Ramos (cell line): Measurements from ENCODE around the gene APAF1.

Experiments
- in situ Hi-C: fragments of 300-500 bp; cut with MboI; formaldehyde crosslinking; loops from one replicate; pipeline ENCODE4 v1.14.3; 2022; ENCODE audit warnings: low sequenced_read_pairs; ENCODE audit not compliant: unreplicated experiment

Gene APAF1

DNA sequence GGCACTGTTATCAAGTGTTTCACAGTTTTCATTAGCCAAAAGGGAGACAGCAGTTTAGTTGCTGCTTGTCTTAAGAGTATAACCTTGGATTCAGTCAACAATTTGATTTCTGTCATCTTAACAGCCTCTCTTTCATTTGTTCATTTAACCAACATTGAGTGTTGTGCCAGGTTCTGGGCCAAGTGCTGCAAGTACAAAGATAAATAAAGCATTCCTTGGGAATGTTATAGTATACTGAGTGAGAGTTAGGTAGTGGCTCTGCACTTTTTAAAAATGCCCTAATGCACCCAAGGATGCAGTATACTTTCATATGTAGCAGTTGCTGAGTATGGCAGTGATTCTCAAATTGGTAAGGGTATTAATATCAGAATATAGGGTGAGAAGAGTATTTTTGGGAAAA is 15.4 kb downstream of the APAF1 start:
- in situ Hi-C loops: no loop called here

DNA sequence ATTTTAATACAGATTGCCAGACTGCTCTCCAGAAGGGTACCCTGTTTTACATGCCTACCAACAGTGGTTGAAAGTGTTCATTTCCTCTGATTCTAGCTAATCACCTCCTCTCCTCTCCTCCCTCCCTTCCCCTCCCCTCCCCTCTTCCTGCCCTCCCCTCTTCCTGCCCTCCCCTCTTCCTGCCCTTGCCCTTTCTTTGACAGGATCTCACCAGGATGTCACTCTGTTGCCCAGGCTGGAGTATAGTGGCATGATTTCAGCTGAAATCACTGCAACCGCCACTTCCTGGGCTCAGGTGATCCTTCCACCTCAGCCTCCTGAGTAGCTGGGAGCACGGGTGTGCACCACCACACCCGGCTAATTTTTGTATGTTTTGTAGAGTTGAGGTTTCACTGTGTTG is 24.7 kb downstream of the APAF1 start:
- in situ Hi-C loops: no loop called here

DNA sequence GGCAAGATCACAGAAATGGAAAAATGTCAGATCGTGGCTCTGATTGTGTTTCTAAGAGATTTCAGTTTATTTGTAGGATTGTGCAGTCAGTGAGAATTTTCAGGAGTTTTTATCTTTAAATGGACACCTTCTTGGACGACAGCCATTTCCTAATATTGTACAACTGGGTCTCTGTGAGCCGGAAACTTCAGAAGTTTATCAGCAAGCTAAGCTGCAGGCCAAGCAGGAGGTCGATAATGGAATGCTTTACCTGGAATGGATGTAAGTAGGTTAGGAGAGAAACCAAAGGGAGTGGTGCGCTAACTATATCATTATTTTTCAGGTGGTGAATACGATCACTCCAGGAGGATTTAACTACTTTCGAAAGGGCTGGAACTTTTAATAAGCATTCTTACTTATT is 26.4 kb downstream of the APAF1 start:
- in situ Hi-C loops: no loop called here

DNA sequence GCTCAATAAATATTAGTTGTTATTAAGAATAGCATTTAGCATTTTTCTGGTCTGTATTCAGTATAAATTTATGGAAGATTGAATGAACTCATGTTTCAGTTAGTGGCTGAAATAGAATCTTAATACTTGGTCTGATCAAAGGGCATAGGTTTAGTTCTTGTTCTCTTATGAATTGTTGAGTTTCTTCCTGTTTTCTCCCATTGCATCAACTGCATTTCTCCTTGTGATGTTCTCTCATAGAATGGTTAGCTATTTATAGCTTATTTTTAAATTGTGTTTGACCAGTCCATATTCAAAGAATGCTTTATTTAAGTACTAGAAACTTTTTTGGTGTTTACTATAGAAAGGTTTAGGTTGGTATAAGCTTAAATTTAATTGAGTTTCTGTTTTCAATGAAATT is 29.8 kb downstream of the APAF1 start:
- in situ Hi-C loops: no loop called here

DNA sequence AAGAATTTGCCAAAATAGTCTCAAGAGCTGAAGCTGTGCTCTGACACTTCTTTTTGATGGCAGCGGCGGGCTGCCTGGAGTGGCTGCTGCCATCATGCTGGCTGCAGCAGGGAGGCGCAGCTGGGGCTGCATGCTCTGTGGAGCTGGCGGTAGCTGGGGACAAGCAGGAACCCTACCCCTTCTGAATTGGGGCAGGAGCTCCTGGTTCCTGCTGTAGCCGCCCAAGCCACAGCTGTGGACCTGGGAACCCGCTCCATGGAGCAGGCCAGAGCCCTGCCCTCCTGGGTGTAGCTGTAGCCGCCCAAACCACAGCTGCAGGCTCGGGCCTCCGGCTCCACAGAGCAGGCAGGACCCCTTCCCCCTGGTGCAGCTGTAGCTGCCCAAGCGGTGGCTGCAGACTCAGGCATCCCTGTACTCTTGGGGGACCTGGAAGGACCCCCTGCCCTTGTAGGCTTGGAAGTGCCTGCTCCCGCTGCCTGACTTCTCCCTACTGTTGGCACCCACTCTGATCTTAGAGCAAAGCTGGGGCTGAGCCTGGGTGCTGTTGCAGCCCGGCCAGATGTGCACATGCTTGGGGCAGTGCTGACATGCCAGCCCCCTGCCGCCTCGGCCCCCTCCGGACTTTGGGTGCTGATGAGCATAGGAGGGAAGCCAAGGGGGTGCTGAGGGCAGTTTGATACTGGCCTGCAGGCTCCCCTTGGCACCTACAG is 33.3 kb downstream of the APAF1 start:
- in situ Hi-C loops: no loop called here

DNA sequence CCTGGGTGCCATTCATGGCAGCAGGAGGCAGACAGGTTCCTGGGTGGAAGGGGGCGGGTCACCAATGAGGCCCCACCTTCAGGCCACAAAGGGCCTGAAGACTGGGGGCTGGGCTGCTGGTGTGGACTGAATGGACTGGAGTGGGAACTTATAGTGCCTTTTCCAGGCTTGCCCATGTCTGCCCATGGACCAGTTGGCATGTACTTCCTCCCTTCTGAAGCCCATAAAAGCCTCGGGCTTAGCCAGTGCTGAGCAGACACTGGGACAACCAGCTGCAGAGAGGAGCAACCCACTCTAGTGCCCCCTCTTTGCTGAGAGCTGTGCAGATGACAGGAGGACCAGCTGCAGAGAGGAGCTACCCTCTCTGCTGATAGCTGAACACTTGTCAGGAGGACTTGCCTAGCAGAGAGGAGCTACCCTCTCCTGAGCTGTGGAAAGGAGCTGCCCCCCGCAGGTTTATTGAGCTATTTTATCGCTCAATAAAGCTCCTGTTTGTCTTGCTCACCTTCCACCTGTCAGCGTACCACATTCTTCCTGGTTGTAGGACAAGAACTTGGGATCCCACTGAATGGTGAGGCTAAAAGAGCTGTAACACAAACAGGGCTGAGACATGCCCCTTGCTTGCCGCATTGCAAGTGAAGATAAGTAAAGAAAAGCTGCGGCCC is 34.0 kb downstream of the APAF1 start:
- in situ Hi-C loops: no loop called here

DNA sequence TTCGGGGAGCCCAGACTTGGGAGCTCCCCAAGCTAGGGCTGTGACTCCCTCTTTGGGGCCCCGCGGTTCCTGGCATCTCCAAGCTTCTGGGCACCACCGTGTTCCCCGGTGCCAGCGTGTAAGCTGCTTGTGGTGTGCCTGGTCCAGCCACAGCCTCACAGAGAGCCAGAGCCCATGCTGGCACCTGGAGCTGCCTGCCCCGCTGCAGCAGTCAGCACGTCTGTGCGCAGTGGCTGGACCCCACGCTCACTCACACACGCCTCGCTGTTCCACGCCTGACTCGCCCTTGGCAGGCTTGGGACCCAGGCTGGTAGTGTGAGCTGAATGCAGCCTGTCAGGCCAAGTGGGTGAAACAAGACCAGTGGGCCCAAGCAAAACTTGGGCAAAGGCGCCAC is 34.5 kb downstream of the APAF1 start:
- in situ Hi-C loops: no loop called here

DNA sequence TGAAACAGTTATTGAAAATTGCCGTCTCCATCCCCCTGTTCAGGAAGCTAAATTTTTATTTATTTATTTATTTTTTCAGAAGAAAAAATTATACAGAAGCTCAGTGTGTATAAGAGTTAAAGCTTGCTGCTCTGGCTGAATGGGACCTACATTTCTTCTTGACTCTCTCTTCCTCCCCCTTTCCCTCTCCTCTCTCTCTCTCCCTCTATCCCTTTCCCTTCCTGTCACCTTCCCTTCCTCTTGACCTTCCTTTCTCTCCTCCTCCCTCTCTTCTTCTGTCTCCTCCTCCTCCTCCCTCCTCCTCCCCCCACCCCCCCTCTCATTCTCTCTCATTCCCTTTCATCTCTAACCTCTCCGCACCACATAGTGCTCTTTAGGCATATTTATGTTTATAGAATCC is 39.1 kb downstream of the APAF1 start:
- in situ Hi-C loops: no loop called here

DNA sequence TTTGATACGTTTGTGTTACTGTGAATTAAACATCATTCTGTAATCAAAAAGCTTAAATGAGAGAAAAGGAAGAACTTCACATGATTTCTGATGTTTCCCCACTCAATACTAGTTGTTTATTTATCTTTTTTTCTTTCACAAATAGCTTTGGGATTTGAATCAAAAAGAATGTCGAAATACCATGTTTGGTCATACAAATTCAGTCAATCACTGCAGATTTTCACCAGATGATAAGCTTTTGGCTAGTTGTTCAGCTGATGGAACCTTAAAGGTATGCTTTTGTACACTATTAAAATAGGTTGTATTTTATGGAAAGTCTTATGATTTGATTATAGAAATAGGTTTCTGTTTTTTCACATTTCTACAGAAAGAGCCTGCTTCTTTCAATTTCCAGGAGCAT is 41.5 kb downstream of the APAF1 start:
- in situ Hi-C loops: no loop called here

DNA sequence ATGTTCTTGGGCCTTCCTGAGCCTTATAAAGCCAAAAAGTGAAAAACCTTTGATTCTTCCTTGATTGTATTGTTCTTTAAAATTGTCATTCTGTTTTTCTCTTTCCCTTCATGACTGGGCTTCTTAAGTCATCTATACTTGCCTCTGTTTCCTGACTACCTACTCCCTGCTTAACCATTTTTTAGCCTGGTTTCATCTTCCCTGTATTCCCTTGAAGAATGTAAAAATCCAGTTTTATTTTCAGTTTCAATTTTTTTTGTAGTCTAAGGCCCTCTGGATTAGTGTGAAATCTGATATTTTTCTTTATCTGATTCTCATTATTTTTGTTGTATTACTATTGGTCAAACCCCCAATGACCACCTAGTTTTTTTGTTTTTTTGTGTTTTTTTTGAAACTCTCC is 46.3 kb downstream of the APAF1 start:
- in situ Hi-C loops: no loop called here

DNA sequence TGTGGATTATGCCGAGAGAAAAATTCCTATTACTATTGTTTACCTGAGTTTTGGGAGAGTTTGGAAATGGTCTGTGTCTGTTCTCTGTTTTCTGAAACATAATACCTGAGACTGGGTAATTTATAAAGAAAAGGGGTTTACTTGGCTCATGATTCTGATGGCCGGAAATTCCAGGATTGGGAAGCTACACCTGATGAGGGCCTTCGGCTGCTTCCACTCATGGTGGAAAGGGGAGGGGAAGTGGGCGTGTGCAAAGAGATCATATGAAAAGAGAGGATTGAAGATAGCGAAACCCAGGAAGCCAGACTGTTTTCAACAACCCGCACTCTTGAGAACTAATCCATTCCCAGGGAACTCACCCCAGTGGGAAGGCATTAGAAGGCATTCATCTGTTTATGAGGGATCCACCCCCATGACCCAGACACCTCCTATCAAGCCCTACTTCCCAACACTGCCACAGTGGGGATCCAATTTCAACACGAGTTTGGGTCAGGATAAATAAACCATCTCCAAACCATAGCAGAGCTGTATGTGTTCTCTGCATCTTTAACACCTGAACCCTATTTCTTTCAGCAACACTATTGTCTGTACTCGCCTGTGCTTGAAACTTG is 51.1 kb downstream of the APAF1 start:
- in situ Hi-C loops: no loop called here

DNA sequence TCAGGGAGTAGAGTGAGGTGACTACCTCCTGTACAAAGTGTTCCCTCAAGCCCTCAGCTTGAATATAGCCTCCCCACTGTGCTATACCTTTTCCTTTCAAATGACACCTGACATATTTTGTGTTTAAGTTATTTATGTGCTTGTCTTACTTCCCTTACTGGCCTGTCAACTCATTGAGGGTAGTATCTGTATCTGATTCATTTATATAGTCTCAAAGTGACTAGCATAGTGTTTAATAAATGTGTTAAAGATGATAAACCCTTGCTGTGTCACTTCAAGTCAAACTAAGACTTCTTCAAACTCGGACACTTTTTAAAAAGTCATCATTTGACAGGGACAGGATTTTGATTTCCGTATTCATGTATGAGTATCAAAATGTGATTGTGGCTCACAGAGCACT is 52.1 kb downstream of the APAF1 start:
- in situ Hi-C loops: no loop called here

DNA sequence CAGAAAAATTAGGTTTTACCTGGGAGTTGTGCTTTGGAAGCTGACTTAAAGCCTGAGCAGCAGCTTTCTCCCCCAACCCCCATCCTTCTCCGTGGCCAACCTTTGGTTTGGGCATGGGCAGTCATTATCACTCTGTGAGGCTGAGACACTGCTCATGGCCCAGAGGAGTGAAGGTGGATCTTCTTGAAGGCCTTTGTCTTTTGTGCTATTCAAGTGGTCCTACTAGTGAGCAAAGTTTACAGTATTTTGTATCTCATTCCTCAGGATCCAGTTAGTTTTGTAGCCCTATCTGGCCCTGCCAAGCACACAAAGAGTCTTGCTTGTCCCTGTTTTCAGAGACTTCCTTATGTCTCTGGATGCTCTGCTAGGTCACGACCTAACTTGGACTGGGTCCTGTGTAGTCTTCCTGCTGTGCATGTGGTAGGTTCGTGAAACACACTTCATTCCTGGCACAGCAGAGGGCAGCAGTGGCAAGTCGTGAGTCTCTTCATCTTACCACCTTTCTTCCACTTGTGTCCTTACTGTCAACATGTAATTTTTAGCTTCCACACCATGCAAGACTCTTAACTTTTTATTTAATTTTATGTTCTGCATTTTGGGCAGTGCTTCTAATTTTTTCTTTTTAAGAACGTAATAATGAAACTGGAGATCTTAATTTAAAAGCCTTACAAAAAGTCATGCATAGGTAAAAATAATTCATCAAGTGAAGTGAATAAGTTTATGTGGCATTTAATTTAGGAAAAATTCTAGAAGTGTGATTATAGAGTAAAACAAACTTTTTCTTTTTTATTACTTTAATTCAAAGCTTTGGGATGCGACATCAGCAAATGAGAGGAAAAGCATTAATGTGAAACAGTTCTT is 53.7 kb downstream of the APAF1 start:
- in situ Hi-C loops: no loop called here

DNA sequence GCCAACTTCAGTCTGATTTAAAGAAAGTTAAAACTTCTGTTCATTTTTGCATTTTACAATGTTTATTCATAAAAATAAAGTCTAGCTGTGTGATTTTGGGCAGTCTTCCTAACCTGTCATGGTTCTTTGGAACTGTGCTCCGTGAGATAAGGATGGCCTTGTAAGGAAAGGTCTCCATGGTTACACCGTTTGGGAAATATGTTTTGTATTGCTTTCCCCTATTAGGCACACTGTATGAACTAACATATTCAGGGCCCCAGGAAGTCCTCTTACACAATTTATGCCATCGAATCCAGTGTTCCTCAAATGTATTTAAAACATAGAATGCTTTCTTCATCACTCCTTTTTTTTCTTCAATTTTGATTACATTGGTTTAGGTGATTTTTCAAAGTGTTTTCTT is 54.5 kb downstream of the APAF1 start:
- in situ Hi-C loops: no loop called here

DNA sequence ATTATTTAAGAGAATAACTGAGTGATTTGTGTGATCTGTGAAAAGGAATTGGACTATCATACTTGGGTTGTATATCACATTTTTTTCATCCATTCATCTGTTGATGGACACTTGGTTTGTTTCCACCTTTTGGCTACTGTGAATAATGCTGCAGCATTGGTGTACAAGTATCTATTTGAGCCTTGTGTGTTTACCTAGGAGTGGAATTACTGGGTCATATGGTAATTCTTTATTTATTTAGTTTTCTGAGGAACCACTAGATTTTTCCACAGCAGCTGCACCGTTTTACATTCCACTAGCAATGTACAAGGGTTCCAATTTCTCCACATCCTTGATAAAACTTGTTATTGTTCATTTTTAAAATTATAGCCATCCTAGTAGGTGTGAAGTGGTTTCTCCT is 56.1 kb downstream of the APAF1 start:
- in situ Hi-C loops: no loop called here

DNA sequence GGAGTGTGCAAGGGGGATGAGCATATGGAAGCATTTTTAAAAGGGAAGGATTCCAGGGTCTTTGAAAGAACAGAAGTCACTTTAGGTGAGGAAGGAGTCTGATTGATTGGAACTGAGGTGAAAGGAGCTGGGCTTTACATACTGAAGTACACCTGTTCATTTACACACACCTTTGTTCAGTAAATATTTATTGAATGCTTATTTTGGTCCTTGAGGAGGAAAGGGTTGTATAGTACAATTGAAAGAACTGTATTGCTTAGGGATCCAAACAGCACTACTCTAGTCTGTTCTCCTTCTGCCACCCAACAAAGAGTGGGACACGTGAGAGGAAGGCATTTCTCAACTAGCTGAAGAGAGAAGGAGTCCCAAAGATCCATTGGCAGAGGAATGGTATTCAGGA is 63.9 kb downstream of the APAF1 start:
- in situ Hi-C loops: no loop called here

DNA sequence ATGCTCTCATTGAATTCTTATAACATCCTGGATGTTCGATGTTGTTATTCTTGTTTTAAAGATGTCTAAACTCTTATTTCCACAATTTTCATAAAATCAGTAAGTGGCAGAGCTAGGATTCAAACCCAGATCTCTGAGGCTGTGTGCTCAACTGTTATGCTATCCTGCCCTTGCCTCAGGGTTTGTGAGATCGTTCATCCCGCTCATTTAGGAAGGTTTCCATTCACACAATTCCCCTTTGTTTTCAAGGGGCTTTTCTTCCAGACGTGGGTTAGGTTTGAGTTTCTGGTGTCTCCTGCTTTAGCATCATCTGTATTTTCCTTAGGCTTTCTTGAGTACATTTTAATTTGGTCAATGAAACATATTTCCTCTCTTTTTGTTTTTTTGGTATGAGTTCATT is 69.3 kb downstream of the APAF1 start:
- in situ Hi-C loops: no loop called here

DNA sequence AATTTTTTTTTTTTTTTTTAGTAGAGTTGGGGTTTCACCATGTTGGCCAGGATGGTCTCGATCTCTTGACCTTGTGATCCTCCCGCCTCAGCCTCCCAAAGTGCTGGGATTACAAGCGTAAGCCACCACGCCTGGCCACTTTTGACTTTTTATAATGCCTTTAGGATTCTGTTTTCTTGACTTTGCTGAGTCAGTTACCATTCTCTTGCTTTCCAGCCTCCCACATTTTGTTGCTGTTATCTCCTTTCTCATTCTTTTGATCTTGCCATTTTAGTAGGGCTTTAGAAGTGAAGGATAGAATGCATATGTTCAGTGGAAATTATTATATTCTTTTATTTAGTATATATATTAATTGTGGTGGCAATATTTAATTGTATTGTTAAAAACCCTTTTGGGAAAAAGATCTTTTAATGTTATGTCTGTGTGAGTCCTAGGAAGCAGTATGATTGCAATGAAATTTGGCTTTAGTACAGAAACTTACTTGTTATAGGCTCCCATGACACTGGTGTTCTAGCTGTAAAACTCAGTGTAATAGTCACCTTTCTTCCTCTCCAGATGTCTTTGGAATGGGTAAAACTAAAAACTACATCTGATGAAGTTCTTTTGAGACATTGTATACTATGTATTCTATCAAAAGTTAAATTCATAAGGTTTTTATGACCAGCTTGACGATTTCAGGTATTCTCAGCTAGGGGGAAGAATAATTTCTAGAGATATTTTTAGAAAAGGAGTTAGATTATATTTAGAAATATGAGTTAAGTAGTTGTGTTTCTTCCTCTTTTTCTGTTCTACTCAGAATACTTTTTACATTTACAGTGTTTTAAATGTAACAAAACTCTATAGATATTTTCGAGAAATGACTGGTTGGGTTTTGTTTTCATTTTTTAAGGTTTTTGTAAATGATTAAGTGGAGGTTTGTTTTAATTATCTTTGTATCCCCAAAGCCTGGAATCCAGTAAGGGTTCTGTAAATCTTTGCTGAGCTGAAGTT is 74.7 kb downstream of the APAF1 start:
- in situ Hi-C loops: no loop called here

DNA sequence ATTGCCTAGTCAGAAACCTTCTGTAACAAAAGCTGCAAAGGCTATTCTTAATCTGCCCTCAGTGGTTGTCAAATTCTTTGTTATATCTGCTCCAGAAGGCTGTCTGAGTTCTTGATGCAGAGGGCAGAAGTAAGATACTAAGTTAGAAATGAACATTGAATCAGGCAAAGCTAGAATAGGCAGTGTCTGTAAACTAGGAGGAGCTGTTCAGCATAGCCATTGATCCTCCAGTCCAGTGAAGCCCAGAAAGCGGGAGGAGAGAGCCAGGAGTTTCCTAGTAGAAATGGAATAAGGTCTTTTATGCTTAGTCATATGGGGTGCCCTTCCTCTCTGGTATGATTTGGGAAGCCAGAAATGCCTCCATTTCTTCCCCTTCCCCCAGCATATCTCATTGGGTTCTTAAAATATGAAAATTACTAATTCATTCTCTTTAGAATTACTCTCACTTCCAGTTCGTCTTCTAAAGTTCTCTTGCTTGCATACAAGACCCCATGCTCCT is 76.2 kb downstream of the APAF1 start:
- in situ Hi-C loops: no loop called here
